ENCODE results near the gene PRR5L.

The PRR5L gene

GRCh38 chr11:36431429-36432092, 135.5 kb downstream of the PRR5L start:
- no peak overlapping the region for H3K4me3 ChIP-seq (ENCODE audit: low read depth, low read length)

GRCh38 chr11:36432093-36432469, 136.0 kb downstream of the PRR5L start:
- no peak overlapping the region for H3K4me3 ChIP-seq (ENCODE audit: low read depth, low read length)

GRCh38 chr11:36432738-36433137, 136.7 kb downstream of the PRR5L start:
- H3K4me3 ChIP-seq (ENCODE audit: low read depth, low read length): no peak overlapping the region

GRCh38 chr11:36436064-36436463, 140.0 kb downstream of the PRR5L start:
- H3K4me3 ChIP-seq (ENCODE audit: low read depth, low read length): no peak overlapping the region

DNA sequence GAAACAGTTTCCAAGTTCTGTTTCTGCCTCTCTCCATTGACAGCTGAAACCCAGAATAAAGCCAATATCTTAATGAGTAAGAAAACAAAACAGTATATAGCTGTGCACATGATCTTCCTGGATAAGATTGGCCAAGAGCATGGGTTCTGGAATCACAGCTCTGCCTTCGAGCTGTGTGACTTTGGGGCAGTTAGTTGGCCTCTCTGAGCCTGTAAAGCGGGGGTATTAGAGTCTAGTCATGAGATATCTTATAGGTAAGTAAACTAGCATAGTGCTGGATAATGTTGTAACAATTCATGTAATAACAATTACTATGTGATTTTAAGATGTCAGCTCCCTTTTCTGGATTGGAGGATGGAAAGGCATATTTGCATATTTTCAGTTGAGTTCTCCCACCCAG, 140.5 kb downstream of the PRR5L start:
- H3K4me3 ChIP-seq (ENCODE audit: low read depth, low read length): no peak overlapping the region

GRCh38 chr11:36437413-36437812, 141.3 kb downstream of the PRR5L start:
- no peak overlapping the region for H3K4me3 ChIP-seq (ENCODE audit: low read depth, low read length)

- H3K4me3 ChIP-seq (ENCODE audit: low read depth, low read length): no peak overlapping the region
These were observed 142.0 kb downstream of the PRR5L start for GRCh38 chr11:36438126-36438525.

DNA sequence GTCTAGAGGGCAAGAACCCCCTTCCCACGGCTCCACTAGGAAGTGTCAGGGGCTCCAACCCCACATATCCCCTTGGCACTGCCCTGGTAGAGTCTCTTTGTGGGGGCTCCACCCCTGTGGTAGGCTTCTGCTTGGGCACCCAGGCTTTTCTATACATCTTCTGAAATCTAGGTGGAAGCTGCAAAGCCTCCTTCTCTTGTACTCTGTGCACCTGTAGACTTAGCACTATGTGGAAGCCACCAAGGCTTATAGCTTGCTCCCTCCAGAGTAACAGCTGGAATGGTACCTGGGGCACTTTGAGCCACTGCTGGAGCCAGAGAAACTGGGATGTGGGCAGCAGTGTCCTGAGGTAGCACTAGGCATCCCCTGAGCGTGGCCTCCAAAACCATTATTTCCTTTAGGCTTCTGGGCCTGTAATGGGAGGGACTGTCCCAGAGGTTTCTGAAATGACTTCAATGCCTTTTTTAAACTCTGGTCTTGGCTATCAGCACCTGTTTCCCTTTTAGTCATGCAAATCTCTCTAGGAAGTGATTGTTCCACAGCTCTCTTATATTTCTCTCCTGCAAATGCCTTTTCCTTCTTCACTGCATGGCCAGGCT, 145.6 kb downstream of the PRR5L start:
- H3K4me3 ChIP-seq (ENCODE audit: low read depth, low read length): no peak overlapping the region

- no peak overlapping the region for H3K4me3 ChIP-seq (ENCODE audit: low read depth, low read length)
These were observed 147.6 kb downstream of the PRR5L start for GRCh38 chr11:36443661-36444060.

- no peak overlapping the region for H3K4me3 ChIP-seq (ENCODE audit: low read depth, low read length)
These were observed 150.0 kb downstream of the PRR5L start for GRCh38 chr11:36446135-36446534.

DNA sequence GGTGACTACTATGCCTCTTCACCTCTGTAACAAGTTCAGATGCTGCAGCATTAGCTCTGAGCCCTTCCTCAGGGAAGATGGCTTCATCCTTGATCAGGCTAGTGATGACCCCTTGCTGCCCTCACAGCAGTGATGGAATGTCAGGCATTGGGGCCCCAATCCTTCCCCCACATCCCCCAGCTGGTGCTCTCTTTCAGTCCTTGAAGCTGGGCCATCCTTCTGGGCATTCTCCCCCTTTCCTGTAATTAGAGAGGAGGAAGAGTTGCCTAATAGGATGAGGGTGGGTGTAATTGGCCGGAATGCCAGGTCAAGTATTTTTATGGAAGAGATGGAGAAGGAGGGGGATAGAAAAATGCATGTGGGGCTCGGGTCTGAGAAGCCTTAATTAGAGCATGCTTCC, 151.4 kb downstream of the PRR5L start:
- H3K4me3 ChIP-seq (ENCODE audit: low read depth, low read length): no peak overlapping the region

- no peak overlapping the region for H3K4me3 ChIP-seq (ENCODE audit: low read depth, low read length)
These were observed 151.9 kb downstream of the PRR5L start for GRCh38 chr11:36447947-36448346.

- H3K4me3 ChIP-seq (ENCODE audit: low read depth, low read length): no peak overlapping the region
These were observed 153.5 kb downstream of the PRR5L start for GRCh38 chr11:36449561-36450096.

- H3K4me3 ChIP-seq (ENCODE audit: low read depth, low read length): no peak overlapping the region
These were observed 154.1 kb downstream of the PRR5L start for GRCh38 chr11:36450110-36450572.

- no peak overlapping the region for H3K4me3 ChIP-seq (ENCODE audit: low read depth, low read length)
These were observed 155.0 kb downstream of the PRR5L start for GRCh38 chr11:36451045-36451444.

DNA sequence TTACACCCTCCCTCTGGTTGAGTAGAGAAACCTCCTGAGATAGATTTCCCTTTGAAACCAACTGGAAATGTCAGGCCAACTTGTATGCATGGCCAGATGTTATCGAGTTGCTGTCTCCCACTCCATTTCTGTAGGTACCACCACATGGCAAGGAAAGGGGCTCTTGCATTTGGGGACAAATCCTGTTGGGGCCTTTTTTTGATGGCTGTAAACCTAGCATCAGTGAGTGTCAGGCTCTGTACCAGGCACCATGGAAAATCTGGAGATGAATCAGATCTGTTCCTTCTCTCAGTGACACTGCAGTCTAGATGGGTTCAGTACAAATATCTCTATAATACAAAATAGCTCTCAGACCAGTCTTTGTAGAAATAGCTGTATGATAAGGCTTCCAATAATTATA, 155.6 kb downstream of the PRR5L start:
- no peak overlapping the region for H3K4me3 ChIP-seq (ENCODE audit: low read depth, low read length)

DNA sequence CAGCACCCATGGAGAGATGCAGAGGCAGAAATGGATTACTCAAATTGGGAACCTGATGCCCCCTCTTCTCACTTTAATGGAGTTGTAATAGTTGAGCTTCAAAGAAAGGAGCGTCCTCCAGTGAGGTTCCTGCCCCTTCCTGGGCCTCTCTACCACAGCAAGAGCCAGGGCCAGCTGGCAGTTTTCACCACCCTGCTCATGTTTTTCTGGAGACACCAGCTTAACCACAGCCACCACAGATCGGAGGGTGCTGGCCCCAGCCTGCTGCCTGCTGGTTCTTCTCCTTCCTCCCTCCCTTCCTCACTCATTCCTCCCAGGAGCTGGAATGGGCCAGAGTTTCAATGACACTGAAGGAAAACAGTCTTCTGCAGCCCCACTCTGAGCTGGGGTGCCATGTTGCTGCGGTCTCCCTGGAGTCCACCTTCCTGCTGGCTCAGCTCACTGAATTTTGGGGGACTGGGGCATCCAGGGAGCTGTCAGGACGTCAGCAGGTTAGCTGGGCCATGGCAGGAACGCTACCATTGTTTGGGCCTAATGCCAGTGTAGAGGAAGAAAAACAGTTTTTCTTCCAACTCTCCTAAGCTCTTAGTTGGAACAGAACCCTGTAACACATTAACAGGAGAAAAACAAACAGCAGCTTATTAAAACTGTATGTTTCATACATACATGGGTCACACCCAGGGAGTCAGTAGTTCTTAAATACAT, 156.3 kb downstream of the PRR5L start:
- no peak overlapping the region for H3K4me3 ChIP-seq (ENCODE audit: low read depth, low read length)

DNA sequence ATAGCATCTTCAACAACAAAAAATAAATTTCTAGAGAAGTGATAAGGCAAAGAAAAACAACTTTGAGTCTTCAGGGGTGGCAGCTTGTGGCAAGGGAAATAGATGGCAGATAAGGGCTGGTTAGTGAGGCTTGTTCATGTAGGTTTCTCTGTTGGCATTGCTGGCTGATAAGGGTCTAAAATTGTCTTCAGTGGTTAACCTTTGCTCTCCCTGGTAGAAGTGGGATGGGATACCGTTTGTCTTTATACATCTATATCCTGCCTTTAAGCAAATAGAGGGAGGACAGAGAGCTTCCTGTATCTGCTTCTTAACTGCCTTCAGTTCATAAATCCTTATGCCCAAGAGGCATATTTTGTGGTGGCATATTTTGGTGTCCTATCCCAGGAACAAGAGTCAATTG, 156.9 kb downstream of the PRR5L start:
- no peak overlapping the region for H3K4me3 ChIP-seq (ENCODE audit: low read depth, low read length)

GRCh38 chr11:36453678-36454077, 157.6 kb downstream of the PRR5L start:
- H3K4me3 ChIP-seq (ENCODE audit: low read depth, low read length): no peak overlapping the region

- H3K4me3 ChIP-seq (ENCODE audit: low read depth, low read length): no peak overlapping the region
These were observed 158.5 kb downstream of the PRR5L start for GRCh38 chr11:36454551-36454940.

DNA sequence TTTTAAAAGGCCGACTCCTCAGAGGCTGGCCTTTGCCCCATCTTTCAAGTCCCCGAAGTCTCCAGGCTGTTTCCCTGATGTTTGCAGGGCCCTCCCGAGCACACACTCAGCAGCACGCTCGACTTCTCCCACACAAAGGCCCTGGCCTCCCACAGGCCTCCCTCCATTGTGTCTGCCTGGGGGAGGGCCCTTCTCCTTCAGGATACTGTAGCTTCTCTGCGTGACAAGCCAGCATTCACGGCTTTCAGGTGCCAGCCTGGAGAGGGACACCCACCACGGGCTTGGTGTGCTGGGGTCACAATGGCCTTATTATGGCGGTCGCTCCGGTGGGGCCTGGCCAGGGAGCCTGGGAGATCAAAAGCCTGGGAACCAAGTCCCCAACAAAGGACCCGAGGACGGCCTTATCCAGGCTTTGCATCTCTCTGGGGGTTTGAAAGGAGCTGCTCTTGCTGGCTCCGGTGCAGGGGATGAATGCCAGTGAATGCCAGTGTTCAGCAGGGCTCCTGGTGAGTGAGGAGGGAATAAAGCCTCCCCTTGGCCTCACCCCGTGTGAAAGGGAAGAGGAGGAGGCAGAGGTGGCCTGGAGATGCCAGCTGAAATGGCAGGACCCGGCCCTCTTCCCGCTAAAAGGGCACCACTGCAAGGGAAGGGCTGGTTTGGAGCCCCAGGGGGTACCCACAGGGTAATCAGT, 159.0 kb downstream of the PRR5L start:
- no peak overlapping the region for H3K4me3 ChIP-seq (ENCODE audit: low read depth, low read length)

Measured in iPS-11a (cell line).